Sigmoid colon (tissue), 7 donors: ENCODE measurements around the gene VAMP2. TPM values are rescaled to one million over a fixed set of nuclear protein-coding genes. Genes with fewer than 3 reads are reported as not detected.

Experiments
- DNase-seq: peaks from one replicate; pipeline ENCODE4 v3.0.0-alpha.2; 2019
- H3K27ac ChIP-seq, 4 donors: fragments of 200-600 bp; sonication (generic); one replicate each; pipeline ENCODE4 v1.5.1; 2016 to 2019; ENCODE audit warnings: mild to moderate bottlenecking in 1 of 4
- H3K27me3 ChIP-seq, 3 donors: fragments of 200-600 bp; sonication (generic); one replicate each; pipeline ENCODE4 v1.5.1; 2019; ENCODE audit warnings: mild to moderate bottlenecking in 1 of 3
- H3K36me3 ChIP-seq, 4 donors: fragments of 200-600 bp; sonication (generic); one replicate each; pipeline ENCODE4 v1.5.1; 2016 to 2019
- H3K4me1 ChIP-seq, 4 donors: fragments of 200-600 bp; sonication (generic); one replicate each; pipeline ENCODE4 v1.5.1; 2017 to 2019
- H3K4me3 ChIP-seq, 4 donors: fragments of 200-600 bp; sonication (generic); one replicate each; pipeline ENCODE4 v1.5.1; 2017 to 2019; ENCODE audit warnings: mild to moderate bottlenecking in 2 of 4, moderate library complexity in 1 of 4
- H3K9me3 ChIP-seq, 4 donors: fragments of 200-600 bp in 3 of 4; sonication (generic) in 3 of 4; one replicate each; pipeline versions ENCODE4 v1.5.1 to v1.6.1; 2013 to 2019
- CTCF ChIP-seq, 4 experiments: fragments of 450-650 bp in 3 of 4; fragments of 200-600 bp in 1 of 4; IDR thresholded peaks; one replicate each; pipeline ENCODE4 v1.5.1; 2016 to 2019; ENCODE audit warnings: antibody characterized with exemption in 4 of 4, mild to moderate bottlenecking in 3 of 4, moderate library complexity in 2 of 4
- EP300 ChIP-seq, 4 donors: sonication (generic); formaldehyde crosslinking; IDR thresholded peaks; one replicate each; pipeline ENCODE4 v1.6.1; 2017; ENCODE audit warnings: antibody characterized with exemption in 4 of 4
- POLR2A ChIP-seq, 2 donors: fragments of 450-650 bp; IDR thresholded peaks; one replicate each; pipeline ENCODE4 v1.6.1; 2016; ENCODE audit warnings: antibody characterized with exemption in 2 of 2, mild to moderate bottlenecking in 2 of 2, moderate library complexity in 2 of 2
- POLR2AphosphoS5 ChIP-seq, 4 donors: sonication (generic); formaldehyde crosslinking; IDR thresholded peaks; one replicate each; pipeline ENCODE4 v1.6.1; 2017; ENCODE audit warnings: antibody characterized with exemption in 4 of 4
- WGBS, 2 donors: extraction: QIAGEN DNeasy Blood & Tissue Kit; methylation state at CpG; one replicate each; pipeline ENCODE4 v1.1.7; 2013; 5-methylcytosine and 5-hydroxymethylcytosine counted together
- intact Hi-C: fragments of 100-400 bp; cut with DNase I; formaldehyde crosslinking; loops from one replicate; pipeline ENCODE4 v1.15.1; 2023
- polyA plus RNA-seq, 3 donors: library from polyadenylated mRNA; stranded (reverse); fragments of 200-250 nt; gene quantifications; one replicate each; pipeline ENCODE4 v1.2.3, GENCODE V29; 2013
- total RNA-seq, 4 donors: library from RNA; depleted of rRNA; stranded (reverse); fragments of >200 nt; gene quantifications; one replicate each; pipeline ENCODE4 v1.1.0, GENCODE V29; 2016
- donor health status: healthy with polysubstance abuse.
- donor health status: Bipolar disorder and iron deficiency.
- donor health status: healthy.

Gene VAMP2
- total and polyA plus RNA-seq, 7 donors: 20.4 to 57.1 (median 29.6) TPM

GRCh38 chr17:8142887-8143580 is 19.7 kb downstream of the VAMP2 start:
- Histone ChIP-seq H3K4me1 (peaks cover 0 to 62% (median 39%) of the 10 kb centered on the region in 4 donors), H3K27me3 (no peaks in the 10 kb centered on the region), H3K9me3 (no peaks in the 10 kb centered on the region), H3K4me3 (no peak overlapping the region), H3K36me3 (peaks cover 85 to 90% (median 86%) of the 10 kb centered on the region in 4 donors), H3K27ac (peak overlapping the region; percentile 58 to 100 (median 92))
- peak; percentile 66 for DNase-seq
- peak in 3 of 4 donors; percentile 25 to 56 (median 30) for TF ChIP-seq POLR2AphosphoS5 (IDR thresholded peaks at IDR 0.05)
- TF ChIP-seq CTCF (IDR thresholded peaks at IDR 0.05): no peak
- intact Hi-C loops: no loop called here
- WGBS, 2 donors: 84 to 86% methylated on average over 15 of the region's 15 CpGs

- WGBS, 2 donors: 92 to 94% methylated on average over 23 of the region's 23 CpGs
- no peak for TF ChIP-seq POLR2A (IDR thresholded peaks at IDR 0.05)
- peak in 3 of 4 donors; percentile 22 to 63 (median 28) for TF ChIP-seq POLR2AphosphoS5 (IDR thresholded peaks at IDR 0.05)
- H3K36me3 ChIP-seq: peaks cover 78 to 83% (median 79%) of the 10 kb centered on the region in 4 donors
- H3K27ac ChIP-seq: peak overlapping the region; percentile 58 to 100 (median 92)
- no peak overlapping the region for H3K4me3 ChIP-seq
- peaks cover 0 to 61% (median 34%) of the 10 kb centered on the region in 4 donors for H3K4me1 ChIP-seq
- peak; percentile 75 for DNase-seq
- intact Hi-C loops: no loop called here
- no peaks in the 10 kb centered on the region for H3K9me3 ChIP-seq
- H3K27me3 ChIP-seq: no peaks in the 10 kb centered on the region
These were observed 20.4 kb downstream of the VAMP2 start for GRCh38 chr17:8142158-8142886.

- Histone ChIP-seq H3K4me3 (no peak overlapping the region), H3K9me3 (no peaks in the 10 kb centered on the region), H3K36me3 (peaks cover 72 to 77% (median 73%) of the 10 kb centered on the region in 4 donors), H3K27me3 (no peaks in the 10 kb centered on the region), H3K4me1 (peaks cover 0 to 55% (median 31%) of the 10 kb centered on the region in 4 donors), H3K27ac (peak overlapping the region; percentile 58 to 100 (median 92))
- TF ChIP-seq CTCF (IDR thresholded peaks at IDR 0.05) (no peak), POLR2A (IDR thresholded peaks at IDR 0.05) (no peak), EP300 (IDR thresholded peaks at IDR 0.05) (no peak), POLR2AphosphoS5 (IDR thresholded peaks at IDR 0.05) (no peak)
- WGBS, 2 donors: 92 to 95% methylated on average over 11 of the region's 11 CpGs
- intact Hi-C loops: loop anchor here (1.0 kb wide), 1 partner anchor 9 kb away; no protein-coding TSS in a partner anchor
- peak; percentile 71 for DNase-seq
These were observed 21.0 kb downstream of the VAMP2 start for GRCh38 chr17:8141741-8142140.

- no peak for TF ChIP-seq POLR2A (IDR thresholded peaks at IDR 0.05)
- TF ChIP-seq POLR2AphosphoS5 (IDR thresholded peaks at IDR 0.05): peak; percentile 29 to 49 (median 36)
- peaks cover 0 to 50% (median 30%) of the 10 kb centered on the region in 4 donors for H3K4me1 ChIP-seq
- whole genome bisulfite sequencing, 2 donors: 96 to 98% methylated on average over 7 of the region's 7 CpGs
- H3K27ac ChIP-seq: peak overlapping the region; percentile 85 to 100 (median 94)
- H3K27me3 ChIP-seq: no peaks in the 10 kb centered on the region
- H3K4me3 ChIP-seq: no peak overlapping the region
- H3K36me3 ChIP-seq: peaks cover 65 to 70% (median 66%) of the 10 kb centered on the region in 4 donors
- DNase-seq: peak; percentile 75
- no peaks in the 10 kb centered on the region for H3K9me3 ChIP-seq
- intact Hi-C loops: loop anchor here (1.0 kb wide), 1 partner anchor 9 kb away; no protein-coding TSS in a partner anchor
These were observed 21.7 kb downstream of the VAMP2 start for GRCh38 chr17:8141045-8141444.

GRCh38 chr17:8140065-8141029 is 22.4 kb downstream of the VAMP2 start:
- H3K27me3 ChIP-seq: no peaks in the 10 kb centered on the region
- H3K9me3 ChIP-seq: no peaks in the 10 kb centered on the region
- peak overlapping the region; percentile 85 to 100 (median 94) for H3K27ac ChIP-seq
- no peak for TF ChIP-seq POLR2A (IDR thresholded peaks at IDR 0.05)
- peak; percentile 16 to 70 (median 36) for TF ChIP-seq POLR2AphosphoS5 (IDR thresholded peaks at IDR 0.05)
- no peak for TF ChIP-seq CTCF (IDR thresholded peaks at IDR 0.05)
- no peak for TF ChIP-seq EP300 (IDR thresholded peaks at IDR 0.05)
- no peak overlapping the region for H3K4me3 ChIP-seq
- DNase-seq: peak; percentile 78
- intact Hi-C loops: loop anchor here (1.0 kb wide), 1 partner anchor 10 kb away; no protein-coding TSS in a partner anchor
- WGBS, 2 donors: 88 to 89% methylated on average over 18 of the region's 18 CpGs
- H3K4me1 ChIP-seq: peaks cover 0 to 44% (median 29%) of the 10 kb centered on the region in 4 donors
- peaks cover 58 to 63% (median 59%) of the 10 kb centered on the region in 4 donors for H3K36me3 ChIP-seq
